GM12878 (cell line): Measurements from ENCODE around the gene MPEG1. TPM values are rescaled to one million over a fixed set of nuclear protein-coding genes. Genes with fewer than 3 reads are reported as not detected.

Source experiments
- BCL11A ChIP-seq: IDR thresholded peaks from 2 replicates; pipeline ENCODE4 v1.6.1; 2011; ENCODE audit warnings: low read depth, low read length
- CEBPB ChIP-seq, 2 experiments: fragments of 150-350 bp in 1 of 2; IDR thresholded peaks; 2 replicates each; pipeline ENCODE4 v1.6.1; 2012 to 2014; ENCODE audit warnings: low read depth in 2 of 2, low read length in 2 of 2, borderline replicate concordance in 1 of 2, inconsistent platforms in 1 of 2
- CEBPZ ChIP-seq: fragments of 150-350 bp; IDR thresholded peaks from 2 replicates; pipeline ENCODE4 v1.6.1; 2016; ENCODE audit warnings: low read depth, low read length
- JUND ChIP-seq: IDR thresholded peaks from 2 replicates; pipeline ENCODE4 v1.6.1; 2012; ENCODE audit warnings: low read depth, mild to moderate bottlenecking, low read length, improper control_type of control experiment, moderate library complexity
- MEF2A ChIP-seq: IDR thresholded peaks from 2 replicates; pipeline ENCODE4 v1.6.1; 2011; ENCODE audit warnings: low read depth, mild to moderate bottlenecking, low read length, moderate library complexity; ENCODE audit not compliant: insufficient read depth
- NFIC ChIP-seq: IDR thresholded peaks from 2 replicates; pipeline ENCODE4 v1.6.1; 2012; ENCODE audit warnings: low read depth, mild to moderate bottlenecking, inconsistent platforms, low read length, moderate library complexity
- RBBP5 ChIP-seq: fragments of 200-600 bp; sonication (generic); conservative IDR thresholded peaks from 2 replicates; pipeline ENCODE4 v1.6.1; 2016
- RELB ChIP-seq: fragments of 450-650 bp; IDR thresholded peaks from 2 replicates; pipeline ENCODE4 v1.6.1; 2017; ENCODE audit warnings: low read depth, mild to moderate bottlenecking, moderate library complexity
- polyA plus RNA-seq, 11 experiments: library from polyadenylated mRNA; depleted of rRNA in 4 of 11; unstranded in 6 of 11; stranded (reverse) in 5 of 11; fragments of >200 nt; fragmentation: Nextera tagmentation in 4 of 11; fragmentation: Illumina TruSeq in 1 of 11; extraction: Ambion mirVana in 4 of 11; extraction: Trizol in 1 of 11; gene quantifications; 1 replicate in 1 of 11; 2 replicates in 10 of 11; pipeline versions ENCODE4 v1.2.1 to v1.2.3, GENCODE V29; 2011 to 2016; ENCODE audit warnings: inconsistent platforms in 2 of 11, missing spikeins in 2 of 11, low read depth in 1 of 11
- total RNA-seq, 4 experiments: library from RNA; depleted of rRNA in 3 of 4; stranded (reverse); fragments of >200 nt in 3 of 4; fragmentation: Illumina TruSeq in 1 of 4; extraction: Trizol in 1 of 4; gene quantifications; 2 replicates each; pipeline versions ENCODE4 v1.2.1 to v1.2.3, GENCODE V29; 2013 to 2021
- TF ChIP-seq, protein P1 (sequence below): fragments of 450-650 bp; IDR thresholded peaks from 2 replicates; pipeline ENCODE4 v1.6.1; 2017; ENCODE audit warnings: mild to moderate bottlenecking, low read depth, inconsistent platforms; ENCODE audit not compliant: poor library complexity, severe bottlenecking
- TF ChIP-seq, protein P2 (sequence below): fragments of 450-650 bp; IDR thresholded peaks from 2 replicates; pipeline ENCODE4 v1.6.1; 2017; ENCODE audit warnings: mild to moderate bottlenecking
- TF ChIP-seq, protein P3 (sequence below): IDR thresholded peaks from 2 replicates; pipeline ENCODE4 v1.6.1; 2012; ENCODE audit warnings: low read depth, low read length, improper control_type of control experiment

Gene MPEG1
- total and polyA plus RNA-seq, 10 of the 15 experiments (the other 5 are each of a cell fraction or from before 2014, with no cell fraction given), result 1.3 to 15.6 (median 11.7) TPM; not detected in 1

DNA sequence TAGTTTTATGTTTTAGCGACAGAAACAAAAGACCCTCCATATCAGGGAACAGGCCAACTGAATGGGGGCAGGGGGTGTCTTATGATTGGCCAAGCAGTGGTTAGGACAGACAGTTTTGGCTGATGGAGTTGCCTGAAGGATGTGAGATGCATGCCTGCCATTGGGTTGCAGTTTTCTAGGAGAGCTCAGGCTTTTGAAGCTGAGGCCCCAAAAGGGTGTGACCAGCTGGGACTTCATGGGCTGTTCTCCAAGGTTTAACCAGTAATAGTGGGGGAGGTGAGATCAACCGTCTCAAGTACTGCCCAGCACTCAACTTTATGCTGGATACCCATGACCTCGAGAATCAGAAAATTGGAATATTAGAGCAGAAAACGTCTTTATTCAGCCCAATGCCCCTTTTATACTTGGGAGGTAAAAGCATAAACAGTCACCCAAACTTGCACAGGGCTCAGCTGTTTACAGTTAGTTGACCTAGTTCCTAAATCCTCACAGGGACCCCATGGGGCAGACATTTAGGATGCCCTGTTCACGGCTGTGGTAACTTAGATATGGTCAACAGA is 27.3 kb downstream of the MPEG1 start (continued):
- TF ChIP-seq CEBPZ, result no peak
- TF ChIP-seq RBBP5, result no peak
- TF ChIP-seq RELB, result no peak
- TF ChIP-seq, protein P1, sequence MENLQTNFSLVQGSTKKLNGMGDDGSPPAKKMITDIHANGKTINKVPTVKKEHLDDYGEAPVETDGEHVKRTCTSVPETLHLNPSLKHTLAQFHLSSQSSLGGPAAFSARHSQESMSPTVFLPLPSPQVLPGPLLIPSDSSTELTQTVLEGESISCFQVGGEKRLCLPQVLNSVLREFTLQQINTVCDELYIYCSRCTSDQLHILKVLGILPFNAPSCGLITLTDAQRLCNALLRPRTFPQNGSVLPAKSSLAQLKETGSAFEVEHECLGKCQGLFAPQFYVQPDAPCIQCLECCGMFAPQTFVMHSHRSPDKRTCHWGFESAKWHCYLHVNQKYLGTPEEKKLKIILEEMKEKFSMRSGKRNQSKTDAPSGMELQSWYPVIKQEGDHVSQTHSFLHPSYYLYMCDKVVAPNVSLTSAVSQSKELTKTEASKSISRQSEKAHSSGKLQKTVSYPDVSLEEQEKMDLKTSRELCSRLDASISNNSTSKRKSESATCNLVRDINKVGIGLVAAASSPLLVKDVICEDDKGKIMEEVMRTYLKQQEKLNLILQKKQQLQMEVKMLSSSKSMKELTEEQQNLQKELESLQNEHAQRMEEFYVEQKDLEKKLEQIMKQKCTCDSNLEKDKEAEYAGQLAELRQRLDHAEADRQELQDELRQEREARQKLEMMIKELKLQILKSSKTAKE, result no peak
- TF ChIP-seq BCL11A, result no peak
- TF ChIP-seq CEBPB (IDR thresholded peaks at IDR 0.05; ENCODE audit: borderline replicate concordance in 1 of 2, low read depth in 2 of 2, low read length in 2 of 2), result no peak
- no peak for TF ChIP-seq NFIC
- TF ChIP-seq, protein P2, sequence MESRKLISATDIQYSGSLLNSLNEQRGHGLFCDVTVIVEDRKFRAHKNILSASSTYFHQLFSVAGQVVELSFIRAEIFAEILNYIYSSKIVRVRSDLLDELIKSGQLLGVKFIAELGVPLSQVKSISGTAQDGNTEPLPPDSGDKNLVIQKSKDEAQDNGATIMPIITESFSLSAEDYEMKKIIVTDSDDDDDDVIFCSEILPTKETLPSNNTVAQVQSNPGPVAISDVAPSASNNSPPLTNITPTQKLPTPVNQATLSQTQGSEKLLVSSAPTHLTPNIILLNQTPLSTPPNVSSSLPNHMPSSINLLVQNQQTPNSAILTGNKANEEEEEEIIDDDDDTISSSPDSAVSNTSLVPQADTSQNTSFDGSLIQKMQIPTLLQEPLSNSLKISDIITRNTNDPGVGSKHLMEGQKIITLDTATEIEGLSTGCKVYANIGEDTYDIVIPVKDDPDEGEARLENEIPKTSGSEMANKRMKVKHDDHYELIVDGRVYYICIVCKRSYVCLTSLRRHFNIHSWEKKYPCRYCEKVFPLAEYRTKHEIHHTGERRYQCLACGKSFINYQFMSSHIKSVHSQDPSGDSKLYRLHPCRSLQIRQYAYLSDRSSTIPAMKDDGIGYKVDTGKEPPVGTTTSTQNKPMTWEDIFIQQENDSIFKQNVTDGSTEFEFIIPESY, result no peak
- TF ChIP-seq JUND, result no peak
- TF ChIP-seq, protein P3, sequence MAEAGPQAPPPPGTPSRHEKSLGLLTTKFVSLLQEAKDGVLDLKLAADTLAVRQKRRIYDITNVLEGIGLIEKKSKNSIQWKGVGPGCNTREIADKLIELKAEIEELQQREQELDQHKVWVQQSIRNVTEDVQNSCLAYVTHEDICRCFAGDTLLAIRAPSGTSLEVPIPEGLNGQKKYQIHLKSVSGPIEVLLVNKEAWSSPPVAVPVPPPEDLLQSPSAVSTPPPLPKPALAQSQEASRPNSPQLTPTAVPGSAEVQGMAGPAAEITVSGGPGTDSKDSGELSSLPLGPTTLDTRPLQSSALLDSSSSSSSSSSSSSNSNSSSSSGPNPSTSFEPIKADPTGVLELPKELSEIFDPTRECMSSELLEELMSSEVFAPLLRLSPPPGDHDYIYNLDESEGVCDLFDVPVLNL, result no peak
- TF ChIP-seq MEF2A, result no peak
